GM12873 (cell line): ENCODE results near the gene MBLAC1.
A peak's percentile ranks its signal among the peaks of the same experiment; 100 is the strongest.

Experiments used
- CTCF ChIP-seq: IDR thresholded peaks from 2 replicates; pipeline ENCODE4 v1.5.1; 2012; ENCODE audit warnings: low read depth, mild to moderate bottlenecking, moderate library complexity, low read length, control low read depth; ENCODE audit not compliant: insufficient read depth; ENCODE audit errors: missing control alignments

Gene MBLAC1

GRCh38 chr7:100159099-100159623 is 32.4 kb downstream of the MBLAC1 start:
- peak; percentile 34 for TF ChIP-seq CTCF

GRCh38 chr7:100160067-100160466 is 33.3 kb downstream of the MBLAC1 start:
- TF ChIP-seq CTCF, result no peak

- TF ChIP-seq CTCF, result no peak
These were observed 36.3 kb downstream of the MBLAC1 start for GRCh38 chr7:100163006-100163531.

- no peak for TF ChIP-seq CTCF
These were observed 37.1 kb downstream of the MBLAC1 start for GRCh38 chr7:100163871-100164270.

GRCh38 chr7:100166317-100166940 is 39.7 kb downstream of the MBLAC1 start:
- TF ChIP-seq CTCF, result no peak

GRCh38 chr7:100166970-100167911 is 40.5 kb downstream of the MBLAC1 start:
- no peak for TF ChIP-seq CTCF

- no peak for TF ChIP-seq CTCF
These were observed 41.2 kb downstream of the MBLAC1 start for GRCh38 chr7:100167912-100168323.
